Trophoblast cell (in vitro differentiated cells and primary cell): ENCODE data around the gene PRSS36.
"Not testable (repeated sequence)": the region's sequence is repeated elsewhere in the genome, so short reads cannot be mapped to it uniquely, and the experiment has no call there.

Experiments
- DNase-seq, 2 donors: peaks; one replicate each; pipeline ENCODE4 v3.0.0-alpha.2; 2016
- H2AFZ ChIP-seq: 2 replicates; pipeline ENCODE4 v1.6.1; 2013; ENCODE audit warnings: low read length, moderate library complexity, mild to moderate bottlenecking; ENCODE audit not compliant: insufficient read depth, poor library complexity
- H2AK5ac ChIP-seq: 2 replicates; pipeline ENCODE4 v1.6.1; 2013; ENCODE audit warnings: mild to moderate bottlenecking, low read length
- H2BK120ac ChIP-seq: 2 replicates; pipeline ENCODE4 v1.6.1; 2013; ENCODE audit warnings: low read length, mild to moderate bottlenecking, moderate library complexity; ENCODE audit not compliant: insufficient read depth, poor library complexity
- H2BK12ac ChIP-seq: 2 replicates; pipeline ENCODE4 v1.6.1; 2013; ENCODE audit warnings: mild to moderate bottlenecking, low read length, moderate library complexity
- H2BK5ac ChIP-seq: 2 replicates; pipeline ENCODE4 v1.6.1; 2013; ENCODE audit warnings: low read length, low read depth, moderate library complexity, mild to moderate bottlenecking; ENCODE audit not compliant: poor library complexity
- H3K14ac ChIP-seq: 2 replicates; pipeline ENCODE4 v1.6.1; 2013; ENCODE audit warnings: mild to moderate bottlenecking, low read length
- H3K18ac ChIP-seq: 2 replicates; pipeline ENCODE4 v1.6.1; 2013; ENCODE audit warnings: mild to moderate bottlenecking, low read length
- H3K23ac ChIP-seq: 2 replicates; pipeline ENCODE4 v1.6.1; 2013; ENCODE audit warnings: low read length
- H3K27ac ChIP-seq: 2 replicates; pipeline ENCODE4 v1.5.1; 2013; ENCODE audit warnings: low read depth, mild to moderate bottlenecking, inconsistent platforms, low read length, moderate library complexity
- H3K27me3 ChIP-seq: 2 replicates; pipeline ENCODE4 v1.6.1; 2013; ENCODE audit warnings: inconsistent platforms, mild to moderate bottlenecking, low read length, moderate library complexity; ENCODE audit not compliant: insufficient read depth
- H3K36me3 ChIP-seq, 2 experiments: 1 replicate in 1 of 2; 2 replicates in 1 of 2; pipeline ENCODE4 v1.6.1; 2013; ENCODE audit warnings: low read length in 2 of 2, mild to moderate bottlenecking in 2 of 2, moderate library complexity in 1 of 2; ENCODE audit not compliant: insufficient read depth in 2 of 2, control insufficient read depth in 1 of 2
- H3K4ac ChIP-seq: 2 replicates; pipeline ENCODE4 v1.6.1; 2013; ENCODE audit warnings: low read depth, mild to moderate bottlenecking, low read length, moderate library complexity
- H3K4me1 ChIP-seq, 2 experiments: 1 replicate in 1 of 2; 2 replicates in 1 of 2; pipeline ENCODE4 v1.6.1; 2013; ENCODE audit warnings: low read length in 2 of 2, mild to moderate bottlenecking in 2 of 2, moderate library complexity in 1 of 2; ENCODE audit not compliant: insufficient read depth in 2 of 2, control insufficient read depth in 1 of 2
- H3K4me2 ChIP-seq: 2 replicates; pipeline ENCODE4 v1.6.1; 2013; ENCODE audit warnings: inconsistent platforms, mild to moderate bottlenecking, low read length, moderate library complexity
- H3K4me3 ChIP-seq: 2 replicates; pipeline ENCODE4 v1.5.1; 2013; ENCODE audit warnings: mild to moderate bottlenecking, low read depth, low read length, inconsistent platforms
- H3K79me1 ChIP-seq: one replicate; pipeline ENCODE4 v1.6.1; 2013; ENCODE audit warnings: low read length
- H3K79me2 ChIP-seq: 2 replicates; pipeline ENCODE4 v1.6.1; 2013; ENCODE audit warnings: low read length, mild to moderate bottlenecking; ENCODE audit not compliant: control insufficient read depth, insufficient read depth, poor library complexity
- H3K9ac ChIP-seq: 2 replicates; pipeline ENCODE4 v1.6.1; 2013; ENCODE audit warnings: mild to moderate bottlenecking, low read length
- H3K9me3 ChIP-seq: 2 replicates; pipeline ENCODE4 v1.6.1; 2013; ENCODE audit warnings: low read depth, mild to moderate bottlenecking, control low read depth, inconsistent platforms, low read length; ENCODE audit not compliant: insufficient read depth
- H4K12ac ChIP-seq: 2 replicates; pipeline ENCODE4 v1.6.1; 2013; ENCODE audit warnings: low read depth, mild to moderate bottlenecking, low read length, moderate library complexity
- H4K8ac ChIP-seq: 2 replicates; pipeline ENCODE4 v1.6.1; 2013; ENCODE audit warnings: low read depth, mild to moderate bottlenecking, low read length, moderate library complexity
- H4K91ac ChIP-seq: one replicate; pipeline ENCODE4 v1.6.1; 2013; ENCODE audit warnings: low read depth, mild to moderate bottlenecking, low read length, moderate library complexity
- WGBS: extraction: QIAGEN DNeasy Blood & Tissue Kit; methylation state at CpG from one replicate; pipeline ENCODE4 v1.1.7; 2013; ENCODE audit warnings: missing lambda C conversion rate; ENCODE audit not compliant: insufficient read length, insufficient coverage; ENCODE audit errors: extremely low coverage; 5-methylcytosine and 5-hydroxymethylcytosine counted together

The PRSS36 gene

GRCh38 chr16:31170048-31170447 lies 20.2 kb upstream of the PRSS36 start:
- not testable (repeated sequence) for H3K4me1 ChIP-seq, H2AK5ac ChIP-seq
- WGBS = no CpG with 5 or more reads among the region's 2 CpGs

GRCh38 chr16:31168848-31169247 lies 19.0 kb upstream of the PRSS36 start:
- Histone ChIP-seq H4K91ac (no peak overlapping the region), H3K27me3 (no peaks in the 10 kb centered on the region), H3K4ac (no peak overlapping the region), H3K79me1 (no peaks in the 10 kb centered on the region), H3K9ac (no peak overlapping the region), H3K9me3 (no peaks in the 10 kb centered on the region), H3K36me3 (no peaks in the 10 kb centered on the region), H3K23ac (no peak overlapping the region), H3K4me3 (no peak overlapping the region), H3K18ac (no peak overlapping the region), H2BK120ac (no peak overlapping the region), H3K4me1 (no peaks in the 10 kb centered on the region), H3K14ac (no peak overlapping the region), H2AFZ (no peak overlapping the region), H2BK5ac (no peak overlapping the region), H4K8ac (no peak overlapping the region), H2BK12ac (no peak overlapping the region), H3K27ac (no peak overlapping the region), H3K4me2 (no peak overlapping the region), H2AK5ac (no peak overlapping the region), H4K12ac (no peak overlapping the region), H3K79me2 (no peaks in the 10 kb centered on the region)
- DNase-seq = peak; percentile 83 to 95
- WGBS = no CpG with 5 or more reads among the region's 2 CpGs

More at GRCh38 chr16:31170048-31170447, 20.2 kb upstream of the PRSS36 start:
- H3K18ac ChIP-seq, H3K23ac ChIP-seq, H2BK5ac ChIP-seq, H3K14ac ChIP-seq, H2BK12ac ChIP-seq, H2AFZ ChIP-seq, H4K8ac ChIP-seq, H4K91ac ChIP-seq, H3K4me2 ChIP-seq, H3K27me3 ChIP-seq, H2BK120ac ChIP-seq, H4K12ac ChIP-seq, H3K27ac ChIP-seq, H3K4ac ChIP-seq, H3K36me3 ChIP-seq, H3K9ac ChIP-seq, H3K9me3 ChIP-seq, DNase-seq, H3K79me2 ChIP-seq, H3K4me3 ChIP-seq, H3K79me1 ChIP-seq: not testable (repeated sequence)

GRCh38 chr16:31167315-31167714 lies 17.4 kb upstream of the PRSS36 start:
- Histone ChIP-seq H3K79me1 (no peaks in the 10 kb centered on the region), H2AFZ (no peak overlapping the region), H3K4me1 (no peaks in the 10 kb centered on the region), H2BK12ac (no peak overlapping the region), H3K18ac (no peak overlapping the region), H3K36me3 (no peaks in the 10 kb centered on the region), H3K4me3 (no peak overlapping the region), H4K12ac (no peak overlapping the region), H3K79me2 (no peaks in the 10 kb centered on the region), H3K27me3 (no peaks in the 10 kb centered on the region), H2BK5ac (no peak overlapping the region), H3K4me2 (no peak overlapping the region), H3K27ac (no peak overlapping the region), H2AK5ac (no peak overlapping the region), H3K23ac (no peak overlapping the region), H2BK120ac (no peak overlapping the region), H3K9ac (no peak overlapping the region), H3K4ac (no peak overlapping the region), H3K9me3 (no peaks in the 10 kb centered on the region), H3K14ac (no peak overlapping the region), H4K8ac (no peak overlapping the region), H4K91ac (no peak overlapping the region)
- DNase-seq = no peak
- no CpG with 5 or more reads among the region's 8 CpGs for WGBS

GRCh38 chr16:31157136-31157535 lies 7.3 kb upstream of the PRSS36 start:
- Histone ChIP-seq H4K12ac (no peak overlapping the region), H3K14ac (no peak overlapping the region), H4K8ac (no peak overlapping the region), H3K79me2 (no peaks in the 10 kb centered on the region), H3K36me3 (no peaks in the 10 kb centered on the region), H2BK12ac (no peak overlapping the region), H3K27me3 (no peaks in the 10 kb centered on the region), H3K18ac (no peak overlapping the region), H3K79me1 (no peaks in the 10 kb centered on the region), H3K4me2 (no peak overlapping the region), H4K91ac (no peak overlapping the region), H2BK5ac (no peak overlapping the region), H3K9ac (no peak overlapping the region), H2AFZ (no peak overlapping the region), H3K23ac (no peak overlapping the region), H3K4ac (no peak overlapping the region), H3K4me1 (no peaks in the 10 kb centered on the region), H2AK5ac (no peak overlapping the region), H3K9me3 (no peaks in the 10 kb centered on the region), H3K4me3 (no peak overlapping the region), H2BK120ac (no peak overlapping the region), H3K27ac (no peak overlapping the region)
- WGBS = no CpG with 5 or more reads among the region's 8 CpGs
- DNase-seq = peak in 1 of 2 donors; percentile 27
